ENCODE measurements around the gene RHPN2.
"Not testable (repeated sequence)": the region's sequence is repeated elsewhere in the genome, so short reads cannot be mapped to it uniquely, and the experiment has no call there.

DNA sequence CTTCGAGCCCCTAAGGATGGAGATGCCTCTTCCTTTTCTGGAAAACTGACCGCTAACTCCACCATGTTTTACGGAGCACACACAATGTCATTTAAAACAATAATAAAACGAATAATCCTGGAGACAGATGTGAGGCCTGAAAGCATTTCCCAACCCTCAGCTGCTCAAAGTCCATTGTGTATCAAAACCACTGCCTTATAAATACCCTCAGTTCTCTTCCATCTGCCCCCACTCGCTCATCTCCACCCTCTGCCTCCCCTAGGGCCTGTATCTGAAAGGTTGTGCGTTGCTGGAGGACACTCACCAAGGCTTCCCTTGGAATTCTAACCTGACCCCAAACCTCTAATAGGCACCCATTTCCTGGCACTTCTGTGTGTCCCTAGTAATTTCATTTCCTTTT is 82.2 kb downstream of the RHPN2 start:
- TF ChIP-seq, protein P1, sequence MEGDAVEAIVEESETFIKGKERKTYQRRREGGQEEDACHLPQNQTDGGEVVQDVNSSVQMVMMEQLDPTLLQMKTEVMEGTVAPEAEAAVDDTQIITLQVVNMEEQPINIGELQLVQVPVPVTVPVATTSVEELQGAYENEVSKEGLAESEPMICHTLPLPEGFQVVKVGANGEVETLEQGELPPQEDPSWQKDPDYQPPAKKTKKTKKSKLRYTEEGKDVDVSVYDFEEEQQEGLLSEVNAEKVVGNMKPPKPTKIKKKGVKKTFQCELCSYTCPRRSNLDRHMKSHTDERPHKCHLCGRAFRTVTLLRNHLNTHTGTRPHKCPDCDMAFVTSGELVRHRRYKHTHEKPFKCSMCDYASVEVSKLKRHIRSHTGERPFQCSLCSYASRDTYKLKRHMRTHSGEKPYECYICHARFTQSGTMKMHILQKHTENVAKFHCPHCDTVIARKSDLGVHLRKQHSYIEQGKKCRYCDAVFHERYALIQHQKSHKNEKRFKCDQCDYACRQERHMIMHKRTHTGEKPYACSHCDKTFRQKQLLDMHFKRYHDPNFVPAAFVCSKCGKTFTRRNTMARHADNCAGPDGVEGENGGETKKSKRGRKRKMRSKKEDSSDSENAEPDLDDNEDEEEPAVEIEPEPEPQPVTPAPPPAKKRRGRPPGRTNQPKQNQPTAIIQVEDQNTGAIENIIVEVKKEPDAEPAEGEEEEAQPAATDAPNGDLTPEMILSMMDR (IDR thresholded peaks at IDR 0.05; ENCODE audit: extremely low read depth in 1 of 2, insufficient read depth in 1 of 2, low read depth in 1 of 2, low read length in 2 of 2), result not testable (repeated sequence)
- not testable (repeated sequence) for TF ChIP-seq POLR2A (IDR thresholded peaks at IDR 0.05; ENCODE audit: low read depth, low read length); MYC (IDR thresholded peaks at IDR 0.05; ENCODE audit: low read depth, low read length); GATA2 (IDR thresholded peaks at IDR 0.05; ENCODE audit: insufficient read depth, insufficient read length, low read depth, low read length); EZH2 (IDR thresholded peaks at IDR 0.05; ENCODE audit: borderline replicate concordance, low read depth, low read length, severe bottlenecking); POLR2AphosphoS5 (IDR thresholded peaks at IDR 0.05; ENCODE audit: insufficient read depth, low read depth, low read length); JUN (IDR thresholded peaks at IDR 0.05; ENCODE audit: borderline replicate concordance, insufficient read depth, insufficient read length, low read depth)
- TF ChIP-seq, protein P2, sequence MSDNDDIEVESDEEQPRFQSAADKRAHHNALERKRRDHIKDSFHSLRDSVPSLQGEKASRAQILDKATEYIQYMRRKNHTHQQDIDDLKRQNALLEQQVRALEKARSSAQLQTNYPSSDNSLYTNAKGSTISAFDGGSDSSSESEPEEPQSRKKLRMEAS (IDR thresholded peaks at IDR 0.05; ENCODE audit: insufficient read depth, insufficient read length), result not testable (repeated sequence)
